Stimulated activated CD4-positive, alpha-beta T cell treated with anti-CD3 and anti-CD28 coated beads, Interleukin-12 subunit alpha, Interleukin-12 subunit beta, amount 100 ng/mL, for 24 hours (primary cell): Measurements from ENCODE around the gene TCN1.
"Not testable (repeated sequence)": the region's sequence is repeated elsewhere in the genome, so short reads cannot be mapped to it uniquely, and the experiment has no call there.

ENCODE experiments used
- DNase-seq, 2 experiments: peaks; one replicate each; pipeline ENCODE4 v3.0.0-alpha.2; 2020; ENCODE audit warnings: low read depth in 2 of 2

Gene TCN1, protein sequence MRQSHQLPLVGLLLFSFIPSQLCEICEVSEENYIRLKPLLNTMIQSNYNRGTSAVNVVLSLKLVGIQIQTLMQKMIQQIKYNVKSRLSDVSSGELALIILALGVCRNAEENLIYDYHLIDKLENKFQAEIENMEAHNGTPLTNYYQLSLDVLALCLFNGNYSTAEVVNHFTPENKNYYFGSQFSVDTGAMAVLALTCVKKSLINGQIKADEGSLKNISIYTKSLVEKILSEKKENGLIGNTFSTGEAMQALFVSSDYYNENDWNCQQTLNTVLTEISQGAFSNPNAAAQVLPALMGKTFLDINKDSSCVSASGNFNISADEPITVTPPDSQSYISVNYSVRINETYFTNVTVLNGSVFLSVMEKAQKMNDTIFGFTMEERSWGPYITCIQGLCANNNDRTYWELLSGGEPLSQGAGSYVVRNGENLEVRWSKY

GRCh38 chr11:59866397-59866796 is at the start of gene TCN1:
TSS of gene TCN1 (minus strand) at chr11:59866487. CDS start at chr11:59866470, 17 bp downstream.
- no peak for DNase-seq

DNA sequence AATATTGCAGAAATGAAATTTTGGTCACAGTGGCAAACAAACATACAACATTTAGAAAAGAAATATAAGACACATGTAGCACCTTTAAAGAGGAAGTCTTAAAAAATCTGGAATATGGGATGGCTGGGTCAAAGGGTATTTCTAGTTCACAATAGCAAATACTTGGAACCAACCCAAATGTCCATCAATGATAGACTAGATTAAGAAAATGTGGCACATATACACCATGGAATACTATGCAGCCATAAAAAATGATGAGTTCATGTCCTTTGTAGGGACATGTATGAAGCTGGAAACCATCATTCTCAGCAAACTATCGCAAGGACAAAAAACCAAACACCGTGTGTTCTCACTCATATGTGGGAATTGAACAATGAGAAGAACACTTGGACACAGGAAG is 37.3 kb upstream of the TCN1 start:
- not testable (repeated sequence) for DNase-seq

- DNase-seq = no peak
These were observed 35.0 kb upstream of the TCN1 start for GRCh38 chr11:59901306-59901705.

DNA sequence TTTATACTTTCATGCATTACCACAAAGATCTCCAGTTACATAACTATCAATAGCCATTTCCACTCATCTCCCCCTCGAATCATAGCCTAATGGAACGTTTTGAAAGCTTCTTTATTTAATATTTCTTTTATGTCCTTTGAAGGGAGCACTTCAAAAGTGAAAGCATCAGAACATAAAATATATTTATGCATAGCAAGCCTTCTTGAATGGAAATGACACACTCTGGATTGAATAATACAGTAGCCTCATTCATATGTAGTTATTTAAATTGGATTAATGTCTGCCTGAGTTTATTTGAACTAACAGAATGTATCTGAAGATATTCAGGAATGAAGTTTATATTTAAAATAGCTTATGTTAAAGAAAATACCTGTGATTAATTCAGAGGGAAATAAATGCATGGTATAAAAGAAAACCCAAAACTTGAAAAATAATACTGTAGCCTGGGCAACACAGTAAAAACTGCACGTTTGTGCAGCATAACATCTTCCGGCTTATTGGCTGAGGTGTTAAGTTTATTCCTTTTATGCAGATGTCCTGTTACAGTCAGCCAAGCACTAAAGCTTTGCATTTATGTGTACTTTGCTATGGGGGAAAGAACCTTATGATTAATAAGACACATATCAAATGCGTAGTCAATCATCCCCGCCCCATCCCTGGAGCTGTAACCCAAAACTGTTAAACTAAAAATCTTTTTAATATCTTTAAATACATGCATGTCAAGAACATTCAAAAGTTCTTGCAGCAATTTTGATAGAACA is 34.3 kb upstream of the TCN1 start:
- DNase-seq = no peak

DNA sequence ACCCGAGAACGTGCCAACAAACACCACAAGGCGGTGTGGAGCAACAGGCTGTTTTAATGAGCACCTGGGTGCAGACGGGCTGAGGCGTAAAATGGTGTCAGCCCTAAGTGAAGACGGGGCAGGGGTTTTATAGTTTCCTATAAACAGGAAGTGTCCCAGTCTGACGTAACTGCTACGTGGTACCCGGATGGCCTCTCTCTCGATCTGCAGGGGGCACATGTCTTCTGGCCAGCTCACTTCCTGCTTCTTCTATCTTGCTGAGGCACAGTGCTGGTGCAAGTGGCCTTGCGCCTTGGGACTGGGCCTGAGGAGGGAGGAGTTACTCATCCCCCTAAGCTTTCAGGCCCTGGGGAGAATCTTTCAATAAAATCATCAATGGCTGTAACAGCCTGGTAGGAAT is 33.2 kb upstream of the TCN1 start:
- DNase-seq = no peak

DNA sequence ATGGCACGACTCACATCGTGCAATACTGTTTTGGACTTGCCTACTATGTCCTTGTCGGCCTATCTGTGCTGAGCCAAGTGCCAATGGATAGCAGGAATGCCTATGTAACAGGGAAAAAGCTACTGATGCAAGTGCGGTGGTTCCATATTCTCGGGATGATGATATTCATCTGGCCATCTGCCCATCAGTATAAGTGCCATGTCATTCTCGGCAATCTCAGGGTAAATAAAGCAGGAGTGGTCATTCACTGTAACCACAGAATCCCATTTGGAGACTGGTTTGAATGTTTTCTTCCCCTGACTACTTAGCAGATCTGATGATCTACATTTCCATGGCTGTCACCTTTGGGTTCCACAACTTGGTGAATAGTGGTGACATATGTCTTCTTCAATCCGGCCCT is 32.4 kb upstream of the TCN1 start:
- DNase-seq = no peak

GRCh38 chr11:59898046-59898445 is 31.8 kb upstream of the TCN1 start:
- DNase-seq = no peak

DNA sequence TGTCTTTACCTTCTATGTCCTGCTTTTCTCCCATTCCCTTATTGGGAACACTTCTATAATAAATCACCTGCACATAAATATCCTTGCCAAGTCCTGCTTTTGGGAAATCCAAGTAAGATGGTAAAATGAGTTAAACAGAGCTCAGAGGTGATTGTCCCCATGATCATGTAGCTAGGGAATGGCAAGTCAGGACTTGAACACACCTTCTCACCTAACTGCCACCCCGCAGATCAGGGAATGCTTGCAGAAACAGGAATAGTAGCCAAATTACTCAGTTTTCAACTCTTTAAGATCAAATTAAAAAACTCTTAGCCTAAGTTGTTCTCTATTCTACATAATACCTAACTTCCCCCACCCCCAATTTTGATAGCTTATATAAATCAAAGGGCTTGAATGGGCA is 28.3 kb upstream of the TCN1 start:
- no peak for DNase-seq

DNA sequence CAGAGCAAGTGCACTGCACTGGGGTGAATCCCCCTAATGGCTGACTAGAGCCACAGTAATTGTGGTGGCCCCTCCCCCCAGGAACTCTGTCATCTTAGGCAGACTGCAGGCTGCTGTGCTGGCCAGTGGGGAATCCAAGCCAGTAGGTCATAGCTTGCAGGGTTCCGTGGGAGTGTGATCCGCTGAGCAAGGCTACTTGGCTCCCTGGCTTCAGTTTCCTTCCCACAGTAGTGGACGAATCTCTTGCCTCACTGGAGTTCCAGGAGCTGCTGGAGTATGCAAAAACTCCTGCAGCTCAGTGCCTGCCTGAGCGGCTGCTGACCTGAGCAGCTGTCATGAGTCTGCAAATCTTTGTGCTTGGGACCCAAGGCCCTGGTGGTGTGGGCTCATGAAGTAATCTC is 25.5 kb upstream of the TCN1 start:
- DNase-seq = no peak

DNA sequence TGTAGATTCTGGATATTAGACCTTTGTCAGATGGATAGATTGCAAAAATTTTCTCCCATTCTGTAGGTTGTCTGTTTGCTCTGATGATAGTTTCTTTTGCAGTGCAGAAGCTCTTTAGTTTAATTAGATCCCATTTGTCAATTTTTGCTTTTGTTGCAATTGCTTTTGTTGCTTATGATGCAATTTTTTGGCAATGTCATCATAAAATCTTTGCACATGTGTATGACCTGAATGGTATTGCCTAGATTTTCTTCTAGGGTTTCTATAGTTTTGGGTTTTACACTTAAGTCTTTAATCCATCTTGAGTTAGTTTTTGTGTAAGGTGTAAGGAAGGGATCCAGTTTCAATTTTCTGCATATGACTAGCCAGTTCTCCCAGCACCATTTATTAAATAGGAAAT is 20.9 kb upstream of the TCN1 start:
- DNase-seq = not testable (repeated sequence)

- no peak for DNase-seq
These were observed 17.3 kb upstream of the TCN1 start for GRCh38 chr11:59883597-59883996.

DNA sequence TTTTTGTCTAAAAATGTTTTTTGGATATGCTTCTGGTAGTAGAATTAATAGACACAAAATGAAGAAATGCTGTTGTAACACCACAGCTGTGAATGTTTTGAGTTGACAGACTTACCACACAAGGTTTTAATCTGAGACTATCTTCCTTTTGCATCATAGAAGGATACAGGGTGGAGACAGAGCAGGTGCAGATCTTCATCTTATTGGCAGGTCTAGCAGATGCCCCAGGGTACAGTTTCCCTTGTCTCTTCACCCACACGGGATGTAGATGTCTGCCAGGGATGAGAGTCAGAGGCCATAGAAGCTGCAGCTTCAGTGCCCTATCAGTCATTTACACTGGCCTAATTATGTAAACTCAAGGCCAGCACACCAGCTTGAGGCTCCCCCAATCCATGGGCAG is 13.3 kb upstream of the TCN1 start:
- DNase-seq = no peak

DNA sequence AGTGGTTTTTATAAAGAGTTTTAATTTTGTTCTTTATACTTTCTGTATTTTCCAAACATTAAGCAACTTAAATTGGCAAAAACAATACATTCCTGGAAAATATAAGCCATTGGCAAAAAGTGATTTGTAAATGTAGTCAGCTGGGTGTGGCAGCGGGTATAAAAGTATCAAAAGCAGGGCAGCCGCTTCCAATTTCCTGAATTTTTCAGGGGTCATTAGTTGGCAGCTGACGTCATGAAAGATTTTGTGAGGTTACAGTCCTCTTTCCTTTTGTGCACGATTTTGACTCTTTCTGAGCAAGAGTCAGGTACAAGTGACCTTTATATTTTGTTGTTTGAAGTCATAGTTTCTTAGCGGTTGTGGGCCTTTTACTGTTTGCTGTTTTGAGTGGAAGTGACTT is 12.3 kb upstream of the TCN1 start, which contains the start of gene OOSP3:
OOSP3 (plus strand) TSS at position 208 of the 400 bp plus-strand sequence; CDS start at position 235, 27 bp downstream.
- DNase-seq = no peak

GRCh38 chr11:59877784-59878183 is 11.5 kb upstream of the TCN1 start:
- DNase-seq = no peak

DNA sequence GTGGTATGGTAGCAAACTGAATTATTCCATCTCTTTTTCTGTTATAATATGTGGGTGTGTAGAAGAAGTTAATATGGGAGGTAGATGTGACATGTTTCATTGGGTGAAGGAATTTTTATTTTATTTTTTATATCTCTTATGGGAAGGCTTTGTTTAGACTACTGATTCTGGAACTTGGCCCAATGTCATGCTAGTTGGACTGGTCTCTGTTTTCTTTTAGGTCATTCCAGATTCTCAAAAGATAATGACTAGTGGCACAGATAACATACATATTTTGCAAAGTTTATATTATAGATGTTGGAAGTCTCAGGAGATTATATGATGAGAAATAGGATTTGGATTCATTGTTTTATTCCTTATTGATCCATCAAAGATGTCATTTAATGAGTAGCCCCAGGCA is 11.0 kb upstream of the TCN1 start:
- no peak for DNase-seq

DNA sequence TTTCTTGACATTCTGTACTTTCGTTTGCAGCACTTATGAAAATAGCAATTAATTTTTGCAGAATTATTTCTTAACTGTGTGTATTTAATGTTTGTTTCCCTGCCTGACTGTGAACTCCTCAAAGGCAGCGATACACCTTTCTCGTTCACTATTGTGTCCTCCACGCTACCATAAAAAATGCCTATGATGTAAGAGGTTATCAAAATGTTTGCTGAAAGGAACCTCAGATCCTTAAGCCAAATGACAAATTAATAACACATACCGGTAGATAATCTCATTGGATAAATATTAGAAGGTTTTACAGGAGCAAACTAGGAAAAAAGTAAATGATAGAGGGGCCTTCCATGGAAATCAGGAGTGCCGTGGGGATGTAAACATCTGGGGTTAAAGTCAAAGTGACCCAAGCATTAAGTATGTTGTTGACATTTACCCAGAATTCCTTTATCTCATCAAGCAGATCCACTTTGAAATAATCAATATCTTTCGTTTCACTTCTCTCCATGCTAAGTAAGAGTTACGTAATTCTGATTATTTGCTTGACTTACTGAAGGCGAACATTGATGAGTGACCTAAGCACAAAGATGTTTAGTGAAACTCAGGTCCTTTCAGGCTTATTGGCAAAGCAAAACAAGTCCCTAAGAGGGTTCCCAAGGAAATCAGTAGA is 9.7 kb upstream of the TCN1 start:
- DNase-seq = no peak

- no peak for DNase-seq
These were observed 5.8 kb upstream of the TCN1 start for GRCh38 chr11:59872076-59872475.

DNA sequence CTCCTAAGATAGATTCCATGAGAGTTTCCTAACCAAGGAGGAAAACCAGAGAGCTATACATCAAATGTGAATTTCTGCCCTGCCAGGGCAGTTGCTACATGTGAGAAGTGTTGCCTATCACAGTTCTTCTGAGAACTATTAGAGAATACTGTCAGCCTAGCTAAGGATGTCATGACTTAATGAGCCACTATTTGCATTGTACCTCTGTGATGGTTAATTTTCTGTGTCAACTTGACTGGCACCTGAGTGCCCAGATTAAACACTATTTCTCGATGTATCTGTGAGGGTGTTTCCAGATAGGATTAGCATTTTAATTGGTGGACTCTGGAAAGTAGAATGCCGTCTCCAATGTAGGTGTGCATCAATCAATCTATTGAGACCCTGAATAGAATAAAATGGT is 1.7 kb upstream of the TCN1 start:
- no peak for DNase-seq

- no peak for DNase-seq
These were observed 549 bp upstream of the TCN1 start for GRCh38 chr11:59866836-59867235.

GRCh38 chr11:59865031-59865430 is 1.3 kb downstream of the TCN1 start:
- DNase-seq = no peak

- DNase-seq = no peak
These were observed 4.0 kb downstream of the TCN1 start for GRCh38 chr11:59862252-59862651.

GRCh38 chr11:59859673-59860072 is 6.6 kb downstream of the TCN1 start:
- no peak for DNase-seq
